ENCODE measurements around the gene COL25A1. TPM values are rescaled to one million over a fixed set of nuclear protein-coding genes. Genes with fewer than 3 reads are reported as not detected.
"Not testable (repeated sequence)": the region's sequence is repeated elsewhere in the genome, so short reads cannot be mapped to it uniquely, and the experiment has no call there.

The COL25A1 gene
- total RNA-seq, 2 experiments from 2014 or later, result not detected

GRCh38 chr4:108933925-108934324, 368.5 kb downstream of the COL25A1 start:
- POLR2A ChIA-PET, CTCF ChIA-PET: not testable (repeated sequence)

- ChIA-PET POLR2A (no interaction called here), CTCF (no interaction called here)
Measured at GRCh38 chr4:108933046-108933445, 369.4 kb downstream of the COL25A1 start.

GRCh38 chr4:108931926-108932325, 370.5 kb downstream of the COL25A1 start:
- ChIA-PET POLR2A (no interaction called here), CTCF (no interaction called here)

GRCh38 chr4:108930186-108930585, 372.3 kb downstream of the COL25A1 start:
- ChIA-PET POLR2A (no interaction called here), CTCF (no interaction called here)

GRCh38 chr4:108926781-108927180, 375.7 kb downstream of the COL25A1 start:
- POLR2A ChIA-PET, result no interaction called here
- CTCF ChIA-PET, result no interaction called here

GRCh38 chr4:108926061-108926460, 376.4 kb downstream of the COL25A1 start:
- ChIA-PET CTCF (no interaction called here), POLR2A (no interaction called here)

GRCh38 chr4:108922191-108922590, 380.3 kb downstream of the COL25A1 start:
- ChIA-PET CTCF (no interaction called here), POLR2A (no interaction called here)

GRCh38 chr4:108920395-108921087, 381.9 kb downstream of the COL25A1 start:
- POLR2A ChIA-PET, result no interaction called here
- CTCF ChIA-PET, result no interaction called here

GRCh38 chr4:108919226-108919893, 383.1 kb downstream of the COL25A1 start:
- ChIA-PET CTCF (no interaction called here), POLR2A (no interaction called here)

GRCh38 chr4:108917255-108917654, 385.2 kb downstream of the COL25A1 start:
- POLR2A ChIA-PET, result no interaction called here

GRCh38 chr4:108916638-108917037, 385.8 kb downstream of the COL25A1 start:
- ChIA-PET CTCF (no interaction called here), POLR2A (no interaction called here)

More at GRCh38 chr4:108917255-108917654, 385.2 kb downstream of the COL25A1 start:
- CTCF ChIA-PET, result no interaction called here

GRCh38 chr4:108906866-108907367, 395.5 kb downstream of the COL25A1 start:
- ChIA-PET POLR2A (no interaction called here), CTCF (no interaction called here)

GRCh38 chr4:108906006-108906405, 396.5 kb downstream of the COL25A1 start:
- POLR2A ChIA-PET, result no interaction called here
- CTCF ChIA-PET, result no interaction called here

- POLR2A ChIA-PET, result no interaction called here
- CTCF ChIA-PET, result no interaction called here
Measured at GRCh38 chr4:108903464-108904221, 398.8 kb downstream of the COL25A1 start.

- ChIA-PET POLR2A (no interaction called here), CTCF (no interaction called here)
Measured at GRCh38 chr4:108902769-108903168, 399.7 kb downstream of the COL25A1 start.

- ChIA-PET POLR2A (no interaction called here), CTCF (no interaction called here)
Measured at GRCh38 chr4:108901291-108901690, 401.2 kb downstream of the COL25A1 start.

GRCh38 chr4:108900018-108900580, 402.4 kb downstream of the COL25A1 start:
- ChIA-PET CTCF (no interaction called here), POLR2A (no interaction called here)

- POLR2A ChIA-PET, result no interaction called here
- CTCF ChIA-PET, result no interaction called here
Measured at GRCh38 chr4:108893468-108893867, 409.0 kb downstream of the COL25A1 start.

GRCh38 chr4:108891896-108892590, 410.4 kb downstream of the COL25A1 start:
- CTCF ChIA-PET, result no interaction called here
- POLR2A ChIA-PET, result no interaction called here

GRCh38 chr4:108890484-108890881, 412.0 kb downstream of the COL25A1 start:
- CTCF ChIA-PET, result interaction anchor here (0.8 kb wide), 1 partner anchor 88 kb away, joined by 3 read pairs; no protein-coding TSS in a partner anchor
- POLR2A ChIA-PET, result no interaction called here

Measured in activated CD8-positive, alpha-beta memory T cell treated with anti-CD3 and anti-CD28 coated beads for 36 hours (primary cell).